Fibroblast of skin of scalp (primary cell): ENCODE data around the gene ITGB1.

Source experiments
- DNase-seq: peaks from one replicate; pipeline ENCODE4 v3.0.0-alpha.2; 2013

Gene ITGB1

DNA sequence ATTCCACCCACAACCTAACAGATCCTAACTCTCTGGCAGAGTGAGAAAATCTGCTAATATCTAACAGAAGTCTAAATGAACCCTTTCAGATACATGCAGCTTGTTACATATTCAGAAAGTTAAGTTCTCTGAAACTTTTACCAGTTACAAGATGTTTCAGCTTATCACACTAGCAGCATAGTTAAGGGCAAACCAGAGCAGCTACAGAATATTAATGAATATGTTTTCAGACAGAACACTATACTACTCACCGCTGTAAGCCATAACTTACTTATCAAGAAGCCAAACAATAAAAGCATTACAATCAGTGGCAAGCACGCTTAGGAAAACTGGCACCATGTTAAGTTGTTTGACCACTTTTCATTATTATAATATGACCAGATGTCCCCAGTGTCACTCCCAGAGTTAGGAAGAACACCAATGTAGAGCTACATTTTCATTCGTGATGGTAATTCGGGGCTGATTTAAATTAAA, 2.7 kb downstream of the ITGB1 start:
- DNase-seq, result no peak

DNA sequence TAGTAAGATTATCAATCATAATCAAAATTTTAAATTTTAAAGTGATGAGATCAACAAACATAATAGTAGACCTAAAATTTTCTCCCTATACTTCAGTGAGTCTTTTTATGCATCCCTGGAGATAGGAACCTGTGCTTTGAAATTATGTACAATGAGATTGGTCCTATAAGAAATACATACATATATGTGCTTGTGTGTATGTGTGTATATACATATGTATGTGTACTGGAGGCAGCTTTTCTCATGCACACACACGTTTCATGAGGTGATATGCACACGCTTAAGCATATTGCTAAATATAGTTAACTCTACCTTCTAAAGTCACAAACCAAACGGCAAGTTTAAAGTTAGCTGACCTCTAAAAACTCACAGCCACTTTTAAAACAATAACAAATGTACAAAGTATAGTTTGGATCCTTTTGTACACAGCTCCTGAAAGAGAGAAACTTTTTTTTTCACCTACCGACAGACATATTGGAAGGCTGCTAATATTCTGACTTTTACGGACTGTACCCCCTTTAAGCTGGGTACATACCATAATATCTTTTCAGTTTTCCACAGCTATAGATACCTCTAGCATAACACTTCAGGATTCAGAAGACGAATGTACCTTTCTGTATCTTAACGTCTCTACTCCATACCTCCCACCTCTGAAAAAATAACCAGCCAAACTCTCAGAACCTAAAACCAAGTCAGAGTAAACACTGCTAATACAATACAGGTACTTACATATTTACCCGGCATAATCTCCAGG, 3.3 kb downstream of the ITGB1 start:
- DNase-seq, result no peak

DNA sequence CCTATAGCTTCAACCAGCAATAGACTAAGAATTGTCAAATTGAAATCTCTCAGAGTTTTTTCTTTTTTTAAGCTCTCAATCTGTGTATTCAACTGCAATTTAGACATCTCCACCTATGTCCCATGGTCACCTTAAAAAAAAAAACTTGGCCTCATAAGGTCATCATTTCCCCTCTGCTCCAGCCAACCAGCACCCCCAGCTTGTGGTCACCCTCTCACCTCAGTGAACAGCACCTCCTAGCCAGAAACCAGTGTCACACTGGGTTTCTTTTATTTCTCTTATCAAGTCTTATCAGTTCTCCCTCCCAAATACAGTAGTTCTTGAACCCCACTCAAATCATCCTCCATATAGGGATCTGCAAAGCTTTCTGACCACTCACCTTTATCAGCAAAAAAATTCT, 4.0 kb downstream of the ITGB1 start:
- no peak for DNase-seq

DNA sequence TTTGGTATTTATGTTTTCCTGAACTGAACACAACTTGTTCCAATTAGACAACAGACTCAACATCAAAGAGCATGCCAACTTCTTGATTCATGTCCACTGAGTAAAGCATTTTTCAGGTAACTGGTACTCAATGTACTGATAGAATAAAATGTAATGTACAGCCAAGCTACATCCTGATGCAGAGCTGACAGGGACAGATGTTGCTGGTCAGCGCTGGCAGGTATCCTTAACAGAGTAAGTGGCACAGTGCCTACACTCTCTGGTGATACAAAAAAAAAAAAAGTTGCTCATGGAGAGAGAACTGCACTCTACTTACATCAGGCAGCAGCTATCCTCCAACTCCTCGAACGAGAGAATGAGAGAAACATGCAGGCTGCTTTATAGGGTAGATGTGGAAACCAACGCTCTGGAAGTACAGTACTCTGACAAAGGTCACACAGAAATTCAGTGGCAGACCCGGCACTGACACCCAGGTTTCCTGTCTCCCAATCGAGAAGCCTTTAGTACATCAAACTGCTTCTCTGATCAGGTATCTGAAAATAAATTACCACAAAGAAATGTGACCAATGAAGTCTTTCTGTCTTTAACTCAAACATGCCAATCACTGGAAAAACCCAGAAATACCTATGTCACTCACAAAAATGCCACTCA, 4.6 kb downstream of the ITGB1 start:
- DNase-seq, result no peak

DNA sequence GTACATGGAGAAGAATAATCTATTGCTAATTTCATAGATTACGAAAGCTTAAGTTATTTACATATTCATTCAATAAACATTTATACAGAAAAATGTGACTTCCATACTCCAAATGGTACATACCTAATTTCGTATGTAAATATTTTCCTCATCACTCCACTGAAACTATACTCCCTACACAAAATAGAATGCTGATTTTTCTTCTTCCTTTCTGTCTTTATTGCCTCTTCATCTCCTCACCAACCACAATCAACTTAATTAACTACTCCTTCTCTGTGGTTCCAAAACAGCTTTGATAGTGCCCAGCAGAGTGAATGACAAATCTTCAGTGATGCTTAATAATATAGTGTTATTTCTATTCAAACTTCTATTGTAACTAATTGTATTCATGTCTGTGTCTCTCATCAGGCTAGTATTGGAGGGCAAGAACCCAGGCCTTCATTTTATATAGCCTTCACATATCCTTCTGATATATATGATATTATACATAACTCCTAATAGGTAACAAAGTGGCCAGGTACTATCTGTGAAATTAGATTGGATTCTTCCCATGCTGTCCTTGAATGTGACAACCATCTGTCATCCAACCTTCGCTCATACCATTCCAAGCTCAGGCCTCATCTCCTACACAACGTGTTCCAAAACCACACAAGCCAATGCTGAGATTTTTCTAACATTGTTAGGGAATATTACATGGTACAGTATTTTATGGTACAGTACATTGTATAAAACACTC, 5.3 kb downstream of the ITGB1 start:
- DNase-seq, result no peak

DNA sequence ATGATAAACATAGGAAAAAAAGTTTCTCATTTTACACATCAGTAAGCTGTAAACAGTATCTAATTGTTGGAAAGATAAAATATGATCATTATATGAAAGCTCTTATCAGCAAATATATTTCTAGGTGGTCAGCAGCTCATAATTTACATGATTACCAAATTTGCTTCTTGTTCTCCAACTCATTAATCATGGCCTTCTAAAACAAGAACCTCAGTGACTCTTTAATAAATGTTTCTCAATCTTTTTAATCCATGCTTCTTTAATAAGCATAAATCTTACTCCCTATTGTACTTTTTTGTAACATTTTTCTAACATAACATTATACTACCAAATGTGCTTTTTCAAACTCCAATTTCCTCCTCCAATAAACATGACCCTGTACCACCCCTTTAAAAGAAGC, 5.9 kb downstream of the ITGB1 start:
- DNase-seq, result no peak

DNA sequence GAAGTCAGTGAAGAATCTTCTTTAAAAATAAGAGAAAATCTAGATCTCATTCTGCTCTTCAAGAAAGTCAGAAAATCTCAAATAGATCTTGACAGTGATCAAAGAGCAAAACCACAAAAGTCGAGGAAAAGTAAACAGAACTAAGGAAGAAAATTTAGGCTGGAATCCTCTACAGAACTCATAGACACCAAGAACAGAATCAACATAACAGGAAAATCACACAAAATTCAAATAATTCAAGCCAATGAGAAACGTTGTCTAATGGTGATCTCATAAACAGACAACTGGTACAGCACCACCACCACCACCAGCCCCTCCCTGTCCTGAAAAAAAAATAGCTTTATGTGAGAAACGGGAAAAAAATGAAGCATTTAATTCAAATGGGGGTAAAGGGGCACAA, 6.9 kb downstream of the ITGB1 start:
- DNase-seq, result no peak

DNA sequence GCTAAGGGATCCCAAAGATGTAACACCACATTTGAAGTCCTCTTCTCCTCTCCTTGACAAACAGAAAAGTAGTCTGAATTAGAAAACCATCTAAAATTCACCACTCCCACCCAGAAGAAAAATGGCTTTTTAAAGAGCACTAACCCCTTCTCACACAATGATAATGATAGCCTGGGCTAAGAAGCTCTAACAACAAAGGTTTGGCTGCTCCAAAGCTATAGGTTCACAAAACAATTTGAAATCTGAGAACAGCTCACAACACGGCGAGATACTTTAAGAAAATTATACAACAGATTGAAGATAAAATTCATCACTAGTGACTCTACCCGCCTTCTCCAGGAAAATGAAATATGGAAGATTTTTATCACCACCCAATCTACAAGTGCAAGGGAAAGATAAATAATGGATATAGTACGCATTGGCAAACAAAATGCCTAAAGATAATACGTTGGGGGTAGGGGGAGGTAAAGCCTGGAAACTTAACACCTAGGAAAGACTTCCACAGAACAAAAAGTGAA, 7.4 kb downstream of the ITGB1 start:
- no peak for DNase-seq

DNA sequence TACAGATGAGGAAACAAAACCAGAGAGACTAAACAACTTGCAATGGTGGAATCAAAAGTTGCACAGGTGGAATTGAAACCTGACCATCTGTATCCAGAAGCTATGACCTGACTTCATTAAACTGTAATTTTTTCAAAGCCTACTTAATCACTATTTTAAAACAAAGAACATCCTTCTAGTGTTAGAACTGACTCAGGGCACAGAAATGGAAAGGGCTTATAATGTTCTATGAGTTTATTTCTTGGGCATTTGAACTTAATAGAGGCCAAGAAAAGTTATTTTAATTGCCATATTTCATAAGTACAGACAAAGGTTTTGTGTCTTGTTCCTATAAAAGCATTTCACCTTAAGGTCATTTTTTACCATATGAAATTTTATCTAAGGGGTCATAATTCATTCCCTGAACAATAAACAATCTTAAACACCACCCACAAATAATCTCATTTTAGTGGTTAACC, 8.8 kb downstream of the ITGB1 start:
- no peak for DNase-seq

DNA sequence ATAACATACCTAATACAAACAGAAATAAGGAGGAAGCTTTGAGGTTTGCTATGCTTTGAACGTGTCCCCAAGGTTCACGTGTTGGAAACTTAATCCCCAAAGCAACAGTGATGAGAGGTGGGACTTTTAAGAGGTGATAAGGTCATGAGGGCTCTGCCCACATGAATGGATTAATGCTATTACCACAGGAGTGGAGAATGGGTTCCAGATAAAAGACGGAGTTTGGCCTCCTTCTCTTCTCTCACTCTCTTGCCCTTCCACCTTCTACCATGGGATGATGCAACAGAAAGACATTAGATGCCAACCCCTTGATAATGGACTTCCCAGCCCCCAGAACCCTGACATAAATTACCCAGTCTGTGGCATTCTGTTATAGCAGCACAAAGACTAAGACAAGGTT, 9.6 kb downstream of the ITGB1 start:
- peak; percentile 55 for DNase-seq

DNA sequence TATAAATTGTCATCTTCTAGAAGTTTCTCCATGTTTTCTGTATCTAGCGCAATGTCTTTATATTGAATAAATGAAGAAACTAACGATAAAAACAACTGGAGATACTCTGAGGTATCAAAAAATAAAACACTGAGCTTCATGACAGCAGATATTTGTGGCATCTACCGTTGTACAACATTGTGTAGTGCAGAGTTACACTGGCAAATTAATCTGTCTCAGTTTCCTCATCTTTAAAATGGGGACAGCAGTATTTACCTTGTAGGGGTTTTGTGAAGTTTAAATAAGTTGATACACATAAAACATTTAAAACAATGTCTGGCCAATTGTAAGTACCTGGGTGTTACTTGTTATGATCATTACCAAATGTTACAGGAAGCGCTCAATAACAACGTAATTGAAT, 10.4 kb downstream of the ITGB1 start:
- no peak for DNase-seq

DNA sequence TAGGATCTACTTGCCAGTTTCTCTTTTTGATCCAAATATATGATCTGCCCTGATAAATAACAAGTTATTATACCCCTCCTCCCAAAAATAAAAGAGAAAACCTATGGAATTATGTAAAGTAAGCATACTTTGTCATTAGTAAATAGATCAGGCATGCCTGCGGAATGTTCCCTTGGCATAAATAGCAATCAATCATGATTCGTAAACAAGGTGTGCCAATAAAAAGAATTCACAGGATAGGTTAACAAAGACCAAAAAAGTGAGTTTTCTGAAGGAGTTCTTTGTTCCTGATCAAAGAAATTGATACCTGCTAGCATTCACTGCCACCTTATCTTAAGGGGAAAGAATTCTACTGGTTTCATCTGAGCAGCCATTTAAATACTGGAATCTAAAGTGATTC, 11.9 kb downstream of the ITGB1 start:
- no peak for DNase-seq

DNA sequence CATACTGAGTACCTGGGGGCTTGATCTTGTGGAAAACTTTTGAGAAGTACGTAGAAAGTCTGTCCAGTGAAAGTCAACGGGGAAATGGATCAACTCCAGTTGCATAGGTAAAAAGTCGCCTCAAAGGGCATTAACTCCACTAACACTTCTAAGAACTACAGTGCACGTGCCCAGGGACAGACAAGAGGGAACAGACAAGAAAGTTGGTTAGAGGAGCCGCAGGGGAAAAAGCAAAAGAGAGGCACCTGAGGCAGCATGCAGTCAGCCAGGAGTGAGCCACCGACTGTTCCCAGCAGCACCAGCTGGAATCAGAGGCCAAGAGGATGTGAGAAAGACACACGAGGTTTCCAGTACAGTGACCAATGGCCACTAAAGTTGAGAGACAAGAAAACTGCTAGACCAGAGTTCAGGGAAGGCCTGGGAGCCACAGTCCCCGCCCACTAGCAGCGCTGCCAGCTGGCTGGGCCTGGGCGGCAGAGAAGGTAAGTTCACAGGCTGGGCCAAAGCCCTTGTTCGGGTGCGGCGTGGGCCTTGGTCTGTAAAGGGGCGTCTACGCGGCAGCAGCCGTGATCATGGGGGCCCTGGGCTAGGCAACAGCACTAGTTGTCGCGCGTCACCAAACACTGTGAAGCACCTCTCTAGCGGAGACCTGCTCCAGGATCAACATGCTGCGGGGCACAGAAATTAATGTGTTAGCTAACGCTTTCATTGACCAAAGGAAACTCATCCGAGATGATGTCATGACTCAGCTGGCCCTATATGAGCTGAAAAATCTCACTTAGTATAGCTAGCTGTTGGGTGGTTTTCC, 14.0 kb downstream of the ITGB1 start:
- DNase-seq, result no peak

DNA sequence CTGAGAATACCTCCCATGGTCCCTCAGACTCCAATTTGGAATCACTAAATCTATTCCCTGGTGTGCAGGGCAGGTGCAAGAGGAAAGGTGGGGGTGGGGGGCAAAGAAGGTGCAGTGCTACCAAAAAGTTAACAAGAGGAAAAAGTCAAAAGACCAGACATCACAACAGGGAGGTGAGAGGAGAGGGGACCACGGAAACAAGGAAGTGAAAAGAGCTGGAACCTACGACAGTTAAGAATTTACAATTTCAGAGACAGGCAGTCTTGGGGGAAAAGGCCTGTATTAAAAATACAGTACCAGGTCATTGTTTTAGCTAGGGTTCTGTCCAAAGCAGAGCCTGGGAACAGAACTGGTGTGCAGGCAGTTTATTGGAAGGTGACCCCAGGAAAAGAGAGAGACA, 14.6 kb downstream of the ITGB1 start:
- no peak for DNase-seq

DNA sequence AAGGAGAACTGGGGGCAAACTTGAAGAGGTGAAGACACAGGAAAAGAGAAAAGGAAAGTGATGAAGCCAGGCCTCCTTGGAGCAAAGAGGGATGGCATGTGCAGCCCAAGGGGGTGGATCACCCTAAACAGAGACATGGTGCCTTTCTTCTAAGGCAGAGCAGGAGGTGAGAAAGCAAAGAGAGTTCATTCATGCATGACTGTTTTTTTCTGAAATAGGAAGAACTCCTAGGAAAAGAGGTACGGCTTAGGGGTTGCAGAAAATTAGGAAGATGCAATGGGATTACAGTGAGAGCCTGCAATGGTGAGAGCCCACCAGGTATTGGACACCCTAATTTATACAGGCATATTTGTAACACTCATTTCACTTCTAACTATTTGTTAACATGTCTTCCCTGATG, 15.9 kb downstream of the ITGB1 start:
- no peak for DNase-seq

DNA sequence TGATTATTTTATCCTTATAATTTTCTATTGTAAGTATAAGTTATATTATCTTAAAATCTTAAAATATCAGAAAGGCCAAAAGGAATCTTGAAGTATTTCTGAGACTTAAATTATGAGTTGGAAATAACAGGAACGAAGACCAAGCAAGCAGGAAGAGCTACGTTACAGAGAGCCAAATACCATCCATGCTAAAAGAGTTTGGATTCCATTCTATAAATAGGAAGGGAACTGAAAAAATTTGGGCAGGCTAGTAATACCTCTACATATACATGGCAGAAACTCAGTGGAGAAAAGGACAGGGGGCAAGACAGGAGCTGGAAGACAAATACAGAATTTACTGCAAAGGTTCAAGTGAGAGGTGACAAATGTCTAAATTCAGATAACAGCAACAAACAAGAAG, 16.7 kb downstream of the ITGB1 start:
- DNase-seq, result peak; percentile 51

DNA sequence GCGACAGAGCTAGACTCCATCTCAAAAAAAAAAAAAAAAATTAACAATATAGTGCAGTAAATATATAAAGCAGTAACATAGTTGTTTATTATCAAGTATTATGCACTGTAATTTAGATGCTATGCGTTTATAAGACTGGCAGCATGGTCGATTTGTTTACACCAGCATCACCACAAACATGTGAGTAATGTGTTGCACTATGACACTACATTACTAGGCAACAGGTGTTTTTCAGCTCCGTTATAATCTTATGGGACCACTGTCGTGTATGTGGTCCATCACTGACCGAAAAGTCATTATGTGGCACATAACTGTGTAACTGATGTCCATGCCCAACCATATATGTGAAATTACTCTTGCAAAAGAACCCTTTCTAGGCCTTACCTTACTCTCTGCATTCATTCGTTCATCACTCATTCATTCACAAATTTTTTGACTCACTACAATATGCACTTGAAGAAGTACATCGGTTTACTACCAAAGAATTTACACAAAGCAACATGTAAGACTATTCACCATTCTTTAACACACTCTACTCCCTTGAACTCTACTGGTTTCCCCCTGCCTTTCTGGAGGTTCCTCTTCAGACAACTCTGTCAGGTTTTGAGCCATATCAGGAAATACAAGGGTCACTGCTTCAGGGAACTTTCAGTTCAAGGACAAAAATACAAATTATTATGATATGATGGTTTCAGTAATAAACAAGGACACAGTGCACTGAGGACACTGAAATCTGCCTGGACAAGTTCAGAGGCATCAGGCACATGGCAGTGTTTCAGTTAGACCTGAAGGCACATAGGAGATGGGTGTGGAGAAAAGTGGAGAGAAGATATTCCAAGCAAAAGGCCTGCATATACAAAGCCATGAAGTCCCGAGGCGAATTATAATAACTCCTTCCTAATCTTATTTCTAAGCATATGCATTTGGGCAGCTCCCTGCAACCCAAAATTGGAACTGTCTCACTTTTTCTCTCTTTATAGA, 17.4 kb downstream of the ITGB1 start:
- DNase-seq, result no peak

DNA sequence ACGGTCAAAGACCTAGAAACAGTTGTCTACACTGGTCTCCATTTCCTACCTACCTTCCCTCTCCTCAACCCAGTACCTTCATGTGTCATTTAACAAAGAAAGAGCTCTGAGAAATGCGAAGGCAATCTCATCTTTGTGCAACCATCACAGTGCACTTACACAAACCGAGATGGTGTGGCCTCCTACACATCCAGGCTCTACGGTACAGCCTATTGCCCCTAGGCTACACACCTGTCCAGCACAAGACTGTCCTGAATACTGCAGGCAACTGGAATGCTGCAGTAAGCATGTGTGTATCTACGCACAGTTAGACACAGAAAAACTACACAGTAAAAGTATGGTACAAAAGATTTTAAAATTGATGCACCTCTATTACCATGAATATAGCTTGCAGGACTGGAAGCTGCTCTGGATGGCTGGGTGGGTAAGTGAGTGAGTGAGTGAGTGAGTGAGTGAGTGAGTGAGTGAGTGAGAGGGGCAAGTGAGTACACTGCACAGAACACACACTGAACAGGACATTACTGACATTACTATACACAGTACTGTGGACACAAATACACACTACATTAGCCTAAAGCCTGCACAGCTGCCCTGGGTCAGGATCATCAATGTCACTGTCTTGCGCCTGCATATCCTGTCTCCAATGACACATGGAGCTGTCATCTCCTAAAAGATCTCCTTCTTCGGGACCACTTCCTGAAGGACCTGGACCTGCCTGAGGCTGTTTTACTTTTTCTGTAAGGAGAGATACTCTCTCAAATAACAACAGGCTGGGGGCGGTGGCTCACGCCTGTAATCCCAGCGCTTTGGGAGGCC, 18.5 kb downstream of the ITGB1 start:
- DNase-seq, result no peak

DNA sequence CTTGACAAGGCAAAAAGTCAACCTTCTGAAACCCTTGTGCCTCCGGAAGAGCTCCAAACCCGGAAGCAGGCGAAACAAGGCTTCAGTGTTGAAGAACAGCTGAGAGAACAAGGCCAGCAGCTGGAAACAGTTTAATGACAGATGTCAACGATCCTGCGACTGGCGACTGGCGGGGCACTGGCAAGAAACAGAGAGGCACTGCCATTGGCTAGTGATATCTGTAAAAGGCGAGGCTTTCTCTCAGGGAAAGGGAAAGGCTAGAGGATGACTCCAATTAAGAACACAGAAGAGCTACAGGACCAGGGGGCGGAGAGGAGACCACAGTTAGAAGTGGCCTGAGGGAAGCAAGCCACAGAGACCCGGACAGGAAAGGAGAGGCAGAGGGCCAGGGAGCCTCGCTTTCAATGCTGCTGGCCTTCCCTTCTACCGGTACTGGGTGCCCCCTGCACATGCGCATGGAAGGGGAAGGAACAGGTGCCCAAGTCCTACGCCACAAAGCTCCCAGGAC, 19.4 kb downstream of the ITGB1 start:
- peak; percentile 42 for DNase-seq

DNA sequence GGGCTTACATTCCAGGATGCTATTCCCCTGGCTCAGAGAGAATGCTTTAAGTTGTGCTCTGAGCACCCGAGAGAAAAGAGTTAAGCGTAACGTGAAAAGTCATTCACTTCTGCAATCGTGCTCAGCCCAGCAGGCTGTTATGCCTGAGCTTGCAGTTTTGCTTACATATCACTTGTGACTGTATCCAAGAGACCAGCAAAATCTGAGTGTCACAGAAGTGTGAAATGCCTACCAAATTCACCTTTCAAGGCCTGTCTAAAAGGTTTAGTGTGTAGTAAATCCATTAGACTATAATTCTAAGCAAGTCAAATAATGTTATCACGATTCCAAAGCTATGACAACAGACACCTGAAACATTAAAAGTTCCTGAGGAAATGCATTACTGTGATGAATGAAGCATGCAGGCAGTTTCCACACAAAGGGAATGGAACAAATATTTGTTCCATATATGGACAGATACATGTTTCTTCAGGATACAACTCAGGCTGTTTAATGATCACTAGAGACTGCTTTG, 20.1 kb downstream of the ITGB1 start:
- DNase-seq, result peak; percentile 64
